Endothelial cell of umbilical vein (primary cell): ENCODE data around the gene EMX1. TPM values are rescaled to one million over a fixed set of nuclear protein-coding genes. Genes with fewer than 3 reads are reported as not detected.

ENCODE experiments used
- BruUV-seq: library from RNA; stranded (reverse); fragments of 400-500 nt; replicated peaks from 2 replicates; lab custom pipeline; 2021; lab: Mats Ljungman, UMichigan
- CTCF ChIA-PET: fragments of 300-600, 350-600 bp; sonication (Branson Sonifier 250); formaldehyde crosslinking; loops from one replicate; lab custom pipeline; 2021; ENCODE audit warnings: antibody characterized with exemption, inconsistent platforms; lab: Charles Lee
- POLR2A ChIA-PET: fragments of 300-600, 350-600 bp; sonication (Branson Sonifier 250); formaldehyde crosslinking; loops from one replicate; lab custom pipeline; 2021; ENCODE audit warnings: antibody characterized with exemption, inconsistent platforms; lab: Charles Lee
- DNase-seq: peaks from one replicate; pipeline ENCODE4 v3.0.0-alpha.2; 2011; ENCODE audit warnings: low read depth, low spot score
- FAIRE-seq: peaks from 2 replicates; lab custom pipeline; 2011; peaks lifted over from hg19 to GRCh38; lab: Jason Lieb, UNC
- H2AFZ ChIP-seq: 2 replicates; pipeline ENCODE4 v1.6.0; 2012; ENCODE audit warnings: low read depth, low read length, control low read depth, inconsistent platforms
- H3K27ac ChIP-seq: 2 replicates; pipeline ENCODE4 v1.5.1; 2011; ENCODE audit warnings: low read depth, mild to moderate bottlenecking, control low read depth, low read length, moderate library complexity; ENCODE audit not compliant: insufficient read depth
- H3K27me3 ChIP-seq, 2 experiments: 2 replicates each; pipeline versions ENCODE4 v1.6.0 to v1.6.1; 2011; ENCODE audit warnings: low read length in 2 of 2, mixed read lengths in 1 of 2; ENCODE audit not compliant: control insufficient read depth in 2 of 2, insufficient read depth in 2 of 2
- H3K36me3 ChIP-seq, 2 experiments: 2 replicates in 1 of 2; 3 replicates in 1 of 2; pipeline ENCODE4 v1.5.1; 2011; ENCODE audit warnings: low read length in 2 of 2, mild to moderate bottlenecking in 1 of 2, moderate library complexity in 1 of 2; ENCODE audit not compliant: control insufficient read depth in 2 of 2, insufficient read depth in 2 of 2; ENCODE audit errors: extremely low read depth in 1 of 2
- H3K4me1 ChIP-seq: 3 replicates; pipeline ENCODE4 v1.5.1; 2011; ENCODE audit warnings: mild to moderate bottlenecking, low read length; ENCODE audit not compliant: control insufficient read depth, insufficient read depth; ENCODE audit errors: extremely low read depth
- H3K4me2 ChIP-seq: 2 replicates; pipeline ENCODE4 v1.6.1; 2011; ENCODE audit warnings: low read length, control low read depth, mixed read lengths; ENCODE audit not compliant: insufficient read depth
- H3K4me3 ChIP-seq, 3 experiments: fragments of 200-600 bp in 1 of 3; sonication (generic), shearing (Covaris generic) in 1 of 3; replicated peaks in 1 of 3; 2 replicates each; pipeline ENCODE4 v1.5.1; 2011 to 2016; ENCODE audit warnings: control low read depth in 3 of 3, low read length in 3 of 3, mild to moderate bottlenecking in 2 of 3, inconsistent platforms in 1 of 3, low read depth in 1 of 3, moderate library complexity in 1 of 3; ENCODE audit not compliant: insufficient read depth in 1 of 3
- H3K79me2 ChIP-seq: 2 replicates; pipeline ENCODE4 v1.6.0; 2012; ENCODE audit warnings: low read length, inconsistent platforms; ENCODE audit not compliant: control insufficient read depth, insufficient read depth
- H3K9ac ChIP-seq: replicated peaks from 2 replicates; pipeline ENCODE3; 2011; ENCODE audit warnings: low read length, control low read depth; ENCODE audit not compliant: insufficient read depth; ENCODE audit errors: extremely low read depth
- H3K9me1 ChIP-seq: replicated peaks from 3 replicates; pipeline ENCODE4 v1.6.0; 2011; ENCODE audit warnings: mild to moderate bottlenecking, low read length; ENCODE audit not compliant: control insufficient read depth, insufficient read depth; ENCODE audit errors: extremely low read depth
- H3K9me3 ChIP-seq: replicated peaks from 2 replicates; pipeline ENCODE4 v1.5.1; 2012; ENCODE audit warnings: low read length, inconsistent platforms; ENCODE audit not compliant: control insufficient read depth, insufficient read depth
- H4K20me1 ChIP-seq: replicated peaks from 2 replicates; pipeline ENCODE3; 2011; ENCODE audit warnings: mild to moderate bottlenecking, low read length; ENCODE audit not compliant: control insufficient read depth, insufficient read depth; ENCODE audit errors: extremely low read depth
- CTCF ChIP-seq, 2 donors: IDR thresholded peaks; 1 replicate in 1 of 2; 2 replicates in 1 of 2; pipeline ENCODE4 v1.5.1; 2011; ENCODE audit warnings: low read length in 2 of 2, mild to moderate bottlenecking in 2 of 2, moderate library complexity in 2 of 2, control low read depth in 1 of 2, inconsistent platforms in 1 of 2, low read depth in 1 of 2; ENCODE audit not compliant: insufficient read depth in 1 of 2; ENCODE audit errors: extremely low read depth in 1 of 2
- FOS ChIP-seq: IDR thresholded peaks from 2 replicates; pipeline ENCODE4 v1.6.1; 2011; ENCODE audit warnings: mild to moderate bottlenecking, low read length, moderate library complexity, borderline replicate concordance; ENCODE audit not compliant: insufficient read depth
- GATA2 ChIP-seq: IDR thresholded peaks from 2 replicates; pipeline ENCODE4 v1.7.0; 2011; ENCODE audit warnings: low read depth, mild to moderate bottlenecking, moderate library complexity, mixed read lengths, low read length; ENCODE audit not compliant: insufficient read length, insufficient read depth
- JUN ChIP-seq: IDR thresholded peaks from 2 replicates; pipeline ENCODE4 v1.6.1; 2011; ENCODE audit warnings: borderline replicate concordance, low read depth; ENCODE audit not compliant: insufficient read length, insufficient read depth
- MYC ChIP-seq: IDR thresholded peaks from one replicate; pipeline ENCODE4 v1.6.1; 2011; ENCODE audit warnings: mild to moderate bottlenecking, low read depth, low read length
- POLR2A ChIP-seq: IDR thresholded peaks from 2 replicates; pipeline ENCODE4 v1.6.1; 2012; ENCODE audit warnings: low read depth, mild to moderate bottlenecking, control low read depth, low read length
- POLR2AphosphoS5 ChIP-seq: IDR thresholded peaks from 2 replicates; pipeline ENCODE4 v1.6.1; 2012; ENCODE audit warnings: low read depth, mild to moderate bottlenecking, control low read depth, low read length, moderate library complexity; ENCODE audit not compliant: insufficient read depth
- dilution Hi-C: fragments of 300-500 bp; cut with MboI; formaldehyde crosslinking; loops from one replicate; pipeline ENCODE4 v1.15.0; 2019; ENCODE audit warnings: low sequenced_read_pairs; ENCODE audit not compliant: extremely low pct_ligation_motif_present
- intact Hi-C: fragments of 100-400 bp; cut with micrococcal nuclease; formaldehyde crosslinking; loops from one replicate; pipeline ENCODE4 v1.10.0; 2022
- polyA plus RNA-seq, 4 experiments: library from polyadenylated mRNA; depleted of rRNA in 3 of 4; stranded (reverse) in 3 of 4; unstranded in 1 of 4; fragments of >200 nt; gene quantifications; 2 replicates each; pipeline versions ENCODE4 v1.2.1 to v1.2.3, GENCODE V29; 2011 to 2012; ENCODE audit warnings: missing spikeins in 1 of 4
- total RNA-seq: library from RNA; stranded (reverse); gene quantifications from 2 replicates; pipeline ENCODE4 v1.2.3, GENCODE V29; 2021

The EMX1 gene
- total and polyA plus RNA-seq, 2 donors (not counting 3 experiments of a cell fraction or from before 2014, with no cell fraction given) = not detected

GRCh38 chr2:72968286-72968685 lies 51.0 kb downstream of the EMX1 start:
- CTCF ChIA-PET = interaction anchor here (1.1 to 3.6 kb wide), 2 partner anchors 75 to 188 kb away, joined by 3 to 23 read pairs; no protein-coding TSS in a partner anchor
- Histone ChIP-seq H3K36me3 (no peaks in the 10 kb centered on the region), H3K4me3 (no peak overlapping the region), H2AFZ (no peak overlapping the region), H3K4me1 (no peaks in the 10 kb centered on the region), H3K27me3 (no peaks in the 10 kb centered on the region), H4K20me1 (no peaks in the 10 kb centered on the region), H3K79me2 (no peaks in the 10 kb centered on the region), H3K4me2 (no peak overlapping the region), H3K9me3 (no peaks in the 10 kb centered on the region), H3K9ac (no peak overlapping the region), H3K27ac (no peak overlapping the region), H3K9me1 (no peaks in the 10 kb centered on the region)
- intact Hi-C loops (no loop called here), dilution Hi-C loops (no loop called here)
- FAIRE-seq (no peak), DNase-seq (no peak)
- no TSS peak for BruUV-seq
- TF ChIP-seq POLR2AphosphoS5 = no peak
- no peak for TF ChIP-seq GATA2
- TF ChIP-seq POLR2A = no peak
- no peak for TF ChIP-seq JUN
- POLR2A ChIA-PET = no interaction called here

GRCh38 chr2:72969706-72970105 lies 52.4 kb downstream of the EMX1 start:
- Histone ChIP-seq H3K79me2 (no peaks in the 10 kb centered on the region), H3K4me3 (no peak overlapping the region), H3K9me3 (no peaks in the 10 kb centered on the region), H3K9ac (no peak overlapping the region), H3K9me1 (no peaks in the 10 kb centered on the region), H2AFZ (no peak overlapping the region), H3K4me2 (no peak overlapping the region), H3K36me3 (no peaks in the 10 kb centered on the region), H4K20me1 (no peaks in the 10 kb centered on the region), H3K27me3 (no peaks in the 10 kb centered on the region), H3K4me1 (no peaks in the 10 kb centered on the region), H3K27ac (no peak overlapping the region)
- DNase-seq (no peak), FAIRE-seq (no peak)
- dilution Hi-C loops (no loop called here), intact Hi-C loops (no loop called here)
- BruUV-seq = no TSS peak
- ChIA-PET POLR2A (no interaction called here), CTCF (interaction anchor here (0.8 to 3.6 kb wide), 4 partner anchors 12 to 187 kb away, joined by 3 to 23 read pairs (median 3); no protein-coding TSS in a partner anchor)
- TF ChIP-seq POLR2A (no peak), GATA2 (no peak), CTCF (IDR thresholded peaks at IDR 0.05; ENCODE audit: extremely low read depth in 1 of 2, insufficient read depth in 1 of 2, low read depth in 1 of 2, low read length in 2 of 2) (no peak), MYC (no peak), JUN (no peak), FOS (no peak)
